Peyer's patch (tissue), 4 donors: ENCODE data around the gene NUAK1. TPM values are rescaled to one million over a fixed set of nuclear protein-coding genes. Genes with fewer than 3 reads are reported as not detected.
"Not testable (repeated sequence)": the region's sequence is repeated elsewhere in the genome, so short reads cannot be mapped to it uniquely, and the experiment has no call there.

Source experiments
- DNase-seq, 3 donors: peaks; one replicate each; pipeline ENCODE4 v3.0.0-alpha.2; 2017 to 2019
- H3K27ac ChIP-seq, 4 donors: fragments of 200-600 bp; sonication (generic); one replicate each; pipeline ENCODE4 v1.5.1; 2016 to 2019
- H3K27me3 ChIP-seq, 2 donors: fragments of 200-600 bp; sonication (generic); one replicate each; pipeline ENCODE4 v1.5.1; 2019
- H3K36me3 ChIP-seq, 3 donors: fragments of 200-600 bp; sonication (generic); one replicate each; pipeline ENCODE4 v1.5.1; 2016 to 2019
- H3K4me1 ChIP-seq, 4 donors: fragments of 200-600 bp; sonication (generic); one replicate each; pipeline ENCODE4 v1.5.1; 2016 to 2019
- H3K4me3 ChIP-seq, 4 donors: fragments of 200-600 bp; sonication (generic); 1 replicate in 3 of 4; 2 replicates in 1 of 4; pipeline ENCODE4 v1.5.1; 2016 to 2019; ENCODE audit warnings: mild to moderate bottlenecking in 1 of 4
- H3K9me3 ChIP-seq, 4 donors: fragments of 200-600 bp; sonication (generic); one replicate each; pipeline ENCODE4 v1.5.1; 2016 to 2019; ENCODE audit warnings: mild to moderate bottlenecking in 1 of 4
- POLR2A ChIP-seq, 2 donors: fragments of 450-650 bp; IDR thresholded peaks; one replicate each; pipeline ENCODE4 v1.5.1; 2017; ENCODE audit warnings: antibody characterized with exemption in 2 of 2, mild to moderate bottlenecking in 2 of 2, moderate library complexity in 2 of 2
- total RNA-seq, 4 donors: library from RNA; depleted of rRNA; stranded (reverse); fragments of >200 nt; gene quantifications; one replicate each; pipeline ENCODE4 v1.1.0, GENCODE V29; 2016
- TF ChIP-seq, protein P1 (sequence below), 6 experiments: fragments of 450-650 bp in 4 of 6; fragments of 200-600 bp in 2 of 6; sonication (generic) in 1 of 6; IDR thresholded peaks; one replicate each; pipeline ENCODE4 v1.5.1; 2017 to 2019; ENCODE audit warnings: antibody characterized with exemption in 6 of 6, mild to moderate bottlenecking in 3 of 6, moderate library complexity in 1 of 6

Gene NUAK1
- total RNA-seq, 4 donors from 2014 or later = 2.1 to 7.7 (median 4.6) TPM

DNA sequence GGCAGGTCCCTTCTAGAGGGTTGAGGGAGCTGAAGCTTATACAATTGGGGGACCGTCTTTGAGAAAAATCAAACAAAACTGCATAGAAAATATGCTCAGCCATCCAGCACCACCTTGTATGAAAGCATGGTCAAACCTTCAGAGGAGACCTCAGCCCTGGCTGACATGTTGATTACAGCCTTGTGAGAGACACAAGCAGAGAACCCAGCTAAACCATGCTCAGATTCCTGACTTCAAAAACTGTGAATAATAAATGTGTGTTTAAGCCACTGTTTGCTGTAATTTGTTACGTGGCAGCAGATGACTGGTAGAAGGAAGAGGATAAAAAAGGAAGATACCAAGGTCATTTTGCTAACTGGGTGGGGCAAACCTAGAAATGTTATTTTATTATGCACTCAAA lies 115.7 kb downstream of the NUAK1 start:
- no peak overlapping the region for H3K4me3 ChIP-seq
- TF ChIP-seq POLR2A (IDR thresholded peaks at IDR 0.05) = no peak
- TF ChIP-seq, protein P1, sequence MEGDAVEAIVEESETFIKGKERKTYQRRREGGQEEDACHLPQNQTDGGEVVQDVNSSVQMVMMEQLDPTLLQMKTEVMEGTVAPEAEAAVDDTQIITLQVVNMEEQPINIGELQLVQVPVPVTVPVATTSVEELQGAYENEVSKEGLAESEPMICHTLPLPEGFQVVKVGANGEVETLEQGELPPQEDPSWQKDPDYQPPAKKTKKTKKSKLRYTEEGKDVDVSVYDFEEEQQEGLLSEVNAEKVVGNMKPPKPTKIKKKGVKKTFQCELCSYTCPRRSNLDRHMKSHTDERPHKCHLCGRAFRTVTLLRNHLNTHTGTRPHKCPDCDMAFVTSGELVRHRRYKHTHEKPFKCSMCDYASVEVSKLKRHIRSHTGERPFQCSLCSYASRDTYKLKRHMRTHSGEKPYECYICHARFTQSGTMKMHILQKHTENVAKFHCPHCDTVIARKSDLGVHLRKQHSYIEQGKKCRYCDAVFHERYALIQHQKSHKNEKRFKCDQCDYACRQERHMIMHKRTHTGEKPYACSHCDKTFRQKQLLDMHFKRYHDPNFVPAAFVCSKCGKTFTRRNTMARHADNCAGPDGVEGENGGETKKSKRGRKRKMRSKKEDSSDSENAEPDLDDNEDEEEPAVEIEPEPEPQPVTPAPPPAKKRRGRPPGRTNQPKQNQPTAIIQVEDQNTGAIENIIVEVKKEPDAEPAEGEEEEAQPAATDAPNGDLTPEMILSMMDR (IDR thresholded peaks at IDR 0.05) = no peak
- no peaks in the 10 kb centered on the region for H3K4me1 ChIP-seq
- peaks cover 0 to 4% (median 0%) of the 10 kb centered on the region in 4 donors for H3K9me3 ChIP-seq
- no peak overlapping the region for H3K27ac ChIP-seq
- no peaks in the 10 kb centered on the region for H3K27me3 ChIP-seq
- no peak for DNase-seq
- no peaks in the 10 kb centered on the region for H3K36me3 ChIP-seq

DNA sequence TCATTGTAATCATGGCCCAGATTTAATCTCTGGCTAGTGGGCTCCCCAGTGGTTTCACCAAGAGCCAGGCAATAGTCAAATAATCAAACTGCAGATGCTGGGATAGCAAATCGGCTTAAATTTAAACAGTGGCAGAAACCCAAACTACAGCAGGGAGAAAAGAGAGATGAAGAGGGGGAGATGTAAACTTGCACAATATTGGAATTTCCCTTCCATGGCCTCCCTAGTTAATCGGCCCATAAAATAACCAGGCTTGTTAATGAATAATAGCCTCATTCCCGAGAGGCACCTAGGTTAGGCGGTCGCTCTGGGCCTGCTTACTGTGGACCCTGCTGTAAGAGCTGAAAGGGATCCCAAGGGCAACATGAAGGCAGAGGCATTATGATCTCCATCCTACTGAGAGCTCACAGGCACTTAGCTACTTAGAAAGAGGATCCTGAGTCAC lies 116.2 kb downstream of the NUAK1 start:
- H3K4me3 ChIP-seq = no peak overlapping the region
- no peaks in the 10 kb centered on the region for H3K36me3 ChIP-seq
- H3K27me3 ChIP-seq = no peaks in the 10 kb centered on the region
- H3K9me3 ChIP-seq = peaks cover 0 to 4% (median 0%) of the 10 kb centered on the region in 4 donors
- TF ChIP-seq, protein P1 (IDR thresholded peaks at IDR 0.05) = no peak
- TF ChIP-seq POLR2A (IDR thresholded peaks at IDR 0.05) = no peak
- no peak overlapping the region for H3K27ac ChIP-seq
- no peaks in the 10 kb centered on the region for H3K4me1 ChIP-seq
- DNase-seq = no peak

DNA sequence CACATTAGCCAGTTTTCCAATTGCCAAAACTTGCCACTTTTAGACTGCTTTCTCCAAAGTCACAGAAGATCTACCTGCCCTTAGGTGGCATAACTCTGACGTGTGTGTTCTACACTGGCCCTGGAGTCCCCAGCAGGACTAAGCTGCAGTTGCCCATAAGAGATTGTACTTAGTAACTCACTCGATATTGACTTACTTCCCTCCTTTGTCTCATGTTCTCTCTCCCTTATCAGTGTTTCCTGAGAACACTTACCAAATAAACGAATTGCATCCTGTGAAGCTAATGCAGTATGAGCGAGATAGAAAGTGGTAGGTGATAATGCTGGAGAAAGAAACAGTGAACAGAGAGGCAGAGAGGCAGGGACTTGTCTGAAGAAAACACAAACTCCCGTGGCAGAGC lies 117.2 kb downstream of the NUAK1 start:
- no peaks in the 10 kb centered on the region for H3K4me1 ChIP-seq
- H3K27ac ChIP-seq = no peak overlapping the region
- DNase-seq = no peak
- TF ChIP-seq, protein P1 (IDR thresholded peaks at IDR 0.05) = no peak
- no peak for TF ChIP-seq POLR2A (IDR thresholded peaks at IDR 0.05)
- no peak overlapping the region for H3K4me3 ChIP-seq
- no peaks in the 10 kb centered on the region for H3K36me3 ChIP-seq
- no peaks in the 10 kb centered on the region for H3K27me3 ChIP-seq
- peaks cover 0 to 4% (median 0%) of the 10 kb centered on the region in 4 donors for H3K9me3 ChIP-seq

DNA sequence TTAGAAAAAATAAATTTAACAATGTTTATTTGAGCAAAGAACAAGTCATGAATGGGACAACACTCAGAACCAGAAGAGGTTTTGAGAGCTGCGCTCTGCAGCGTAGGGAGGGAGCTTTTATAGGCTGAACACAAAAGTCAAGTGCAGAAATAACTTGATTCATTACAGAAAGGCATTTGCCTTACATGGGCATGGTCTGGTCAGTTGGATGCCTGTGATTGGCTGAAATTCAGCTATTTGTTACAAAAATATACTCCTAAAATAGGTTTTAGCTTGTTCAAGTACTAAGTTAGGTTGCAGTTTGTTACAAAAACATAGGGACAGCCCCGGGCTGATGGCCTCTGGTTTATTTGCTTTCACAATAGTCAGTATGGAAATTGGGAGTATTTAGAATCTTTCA lies 118.0 kb downstream of the NUAK1 start:
- TF ChIP-seq POLR2A (IDR thresholded peaks at IDR 0.05) = no peak
- TF ChIP-seq, protein P1 (IDR thresholded peaks at IDR 0.05) = no peak
- no peak overlapping the region for H3K27ac ChIP-seq

DNA sequence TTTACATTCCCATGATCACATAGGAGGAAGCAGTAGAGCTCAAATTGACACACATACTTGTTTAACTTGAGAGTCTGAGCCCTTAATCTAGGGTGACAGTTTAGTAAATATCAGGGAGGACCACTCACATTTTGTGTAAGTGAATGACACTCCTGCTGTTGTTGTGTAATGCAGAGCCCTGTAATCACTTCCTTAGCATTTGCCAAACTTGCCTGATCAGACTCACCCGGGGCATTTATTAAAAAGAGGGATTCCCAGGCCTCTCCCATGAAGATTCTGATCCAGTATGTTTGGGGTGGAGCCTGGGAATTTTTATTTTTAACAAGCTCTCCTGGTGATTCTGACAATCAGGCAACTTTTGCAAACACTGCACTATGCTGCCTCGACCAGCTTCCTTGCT lies 119.6 kb downstream of the NUAK1 start:
- H3K27ac ChIP-seq = no peak overlapping the region
- peaks cover 0 to 4% (median 0%) of the 10 kb centered on the region in 4 donors for H3K9me3 ChIP-seq
- H3K27me3 ChIP-seq = no peaks in the 10 kb centered on the region
- H3K36me3 ChIP-seq = no peaks in the 10 kb centered on the region
- H3K4me3 ChIP-seq = no peak overlapping the region
- no peak for DNase-seq
- TF ChIP-seq, protein P1 (IDR thresholded peaks at IDR 0.05) = no peak
- TF ChIP-seq POLR2A (IDR thresholded peaks at IDR 0.05) = no peak
- no peaks in the 10 kb centered on the region for H3K4me1 ChIP-seq

More for the DNA sequence above, 118.0 kb downstream of the NUAK1 start:
- H3K4me1 ChIP-seq = no peaks in the 10 kb centered on the region
- H3K27me3 ChIP-seq = no peaks in the 10 kb centered on the region
- H3K36me3 ChIP-seq = no peaks in the 10 kb centered on the region
- peaks cover 0 to 4% (median 0%) of the 10 kb centered on the region in 4 donors for H3K9me3 ChIP-seq
- DNase-seq = no peak
- H3K4me3 ChIP-seq = no peak overlapping the region

DNA sequence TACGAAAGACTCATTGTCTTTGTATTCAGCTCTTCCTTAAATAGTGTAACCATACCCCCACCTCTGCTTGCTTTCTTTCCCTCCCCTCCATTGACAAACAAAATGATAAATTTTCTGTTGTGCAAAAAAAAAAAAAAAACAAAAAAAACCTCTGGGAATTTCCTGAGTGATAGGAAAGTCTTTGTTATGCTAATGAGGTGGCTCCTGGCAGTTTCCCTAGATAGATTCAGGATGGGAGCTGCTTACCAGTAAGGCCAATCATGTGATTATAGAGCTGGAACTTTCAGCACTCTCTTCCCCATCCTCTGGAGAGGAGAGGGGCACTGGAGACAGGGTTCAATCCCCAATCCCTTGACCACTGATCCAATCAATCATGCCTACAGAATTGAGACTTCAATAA lies 120.5 kb downstream of the NUAK1 start:
- Histone ChIP-seq H3K4me1 (no peaks in the 10 kb centered on the region), H3K27ac (no peak overlapping the region), H3K27me3 (no peaks in the 10 kb centered on the region), H3K36me3 (no peaks in the 10 kb centered on the region), H3K4me3 (no peak overlapping the region), H3K9me3 (peaks cover 0 to 4% (median 0%) of the 10 kb centered on the region in 4 donors)
- TF ChIP-seq, protein P1 (IDR thresholded peaks at IDR 0.05) = no peak
- no peak for TF ChIP-seq POLR2A (IDR thresholded peaks at IDR 0.05)
- DNase-seq = no peak

DNA sequence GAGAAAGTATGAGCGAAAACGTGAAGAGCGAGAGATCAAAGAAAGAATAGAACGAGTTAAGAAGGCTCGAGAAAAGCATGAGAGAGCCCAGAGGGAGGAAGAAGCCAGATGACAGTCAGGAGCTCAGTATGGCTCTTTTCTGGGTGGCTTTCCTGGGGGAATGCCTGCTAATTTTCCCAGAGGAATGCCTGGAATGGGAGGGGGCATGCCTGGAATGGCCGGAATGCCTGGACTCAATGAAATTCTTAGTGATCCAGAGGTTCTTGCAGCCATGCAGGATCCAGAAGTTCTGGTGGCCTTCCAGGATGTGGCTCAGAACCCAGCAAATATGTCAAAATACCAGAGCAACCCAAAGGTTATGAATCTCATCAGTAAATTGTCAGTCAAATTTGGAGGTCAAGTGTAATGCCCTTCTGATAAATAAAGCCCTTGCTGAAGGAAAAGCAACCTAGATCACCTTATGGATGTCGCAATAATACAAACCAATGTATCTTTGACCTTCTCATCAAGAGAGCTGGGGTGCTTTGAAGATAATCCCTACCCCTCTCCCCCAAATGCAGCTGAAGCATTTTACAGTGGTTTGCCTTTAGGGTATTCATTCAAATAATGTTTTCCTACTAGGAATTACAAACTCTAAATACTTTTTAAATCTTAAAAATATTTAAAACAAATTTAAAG lies 122.0 kb downstream of the NUAK1 start:
- not testable (repeated sequence) for H3K36me3 ChIP-seq, H3K4me3 ChIP-seq, H3K4me1 ChIP-seq, H3K9me3 ChIP-seq, H3K27me3 ChIP-seq, DNase-seq, H3K27ac ChIP-seq
